PC-9 (cell line): Measurements from ENCODE around the gene GRAPL.
"Not testable (repeated sequence)": the region's sequence is repeated elsewhere in the genome, so short reads cannot be mapped to it uniquely, and the experiment has no call there.

Experiments
- EZH2 ChIP-seq: fragments of 200-600 bp; sonication (generic); IDR thresholded peaks from 2 replicates; pipeline ENCODE4 v1.8.0; 2017; ENCODE audit warnings: antibody characterized with exemption, low read depth
- TF ChIP-seq, protein P1 (sequence below): fragments of 200-600 bp; sonication (generic); conservative IDR thresholded peaks from 2 replicates; pipeline ENCODE4 v1.6.1; 2017; ENCODE audit warnings: mixed run types, antibody characterized with exemption, mild to moderate bottlenecking, moderate library complexity

DNA sequence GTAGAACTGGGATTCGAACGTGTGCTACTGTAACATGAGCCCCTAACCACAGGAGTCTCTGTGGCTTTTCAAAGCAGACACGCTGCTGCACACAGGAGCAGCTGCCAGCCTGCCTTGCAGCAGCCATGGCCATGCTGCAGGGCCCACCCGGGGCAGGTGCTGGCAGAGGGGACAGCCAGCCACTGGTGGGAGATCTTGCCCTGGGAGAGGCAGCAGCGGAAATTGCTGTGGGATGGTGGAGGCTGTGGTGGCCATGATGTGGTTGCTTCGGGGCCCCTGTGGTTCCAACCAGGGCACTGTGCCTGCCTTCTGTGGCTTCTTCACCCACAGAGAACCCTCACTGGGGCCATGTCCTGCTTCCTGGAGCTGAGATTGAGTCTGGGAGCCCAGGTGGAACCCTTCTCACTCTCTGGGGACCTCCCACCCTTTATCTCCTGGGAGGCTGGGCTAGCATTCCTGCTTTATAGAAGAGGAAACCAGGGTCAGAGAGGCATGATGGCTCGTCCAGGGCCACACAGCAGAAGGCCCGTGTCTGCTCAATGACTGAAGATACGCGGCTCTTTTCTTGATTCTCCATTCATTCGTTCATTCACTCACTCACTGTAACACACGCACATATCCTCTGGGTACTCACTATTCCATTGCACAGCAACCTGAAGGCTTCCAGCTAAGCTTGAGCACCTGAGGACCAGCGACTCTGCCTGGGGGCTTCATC lies 37.2 kb upstream of the GRAPL start:
- TF ChIP-seq EZH2, result not testable (repeated sequence)
- TF ChIP-seq, protein P1, sequence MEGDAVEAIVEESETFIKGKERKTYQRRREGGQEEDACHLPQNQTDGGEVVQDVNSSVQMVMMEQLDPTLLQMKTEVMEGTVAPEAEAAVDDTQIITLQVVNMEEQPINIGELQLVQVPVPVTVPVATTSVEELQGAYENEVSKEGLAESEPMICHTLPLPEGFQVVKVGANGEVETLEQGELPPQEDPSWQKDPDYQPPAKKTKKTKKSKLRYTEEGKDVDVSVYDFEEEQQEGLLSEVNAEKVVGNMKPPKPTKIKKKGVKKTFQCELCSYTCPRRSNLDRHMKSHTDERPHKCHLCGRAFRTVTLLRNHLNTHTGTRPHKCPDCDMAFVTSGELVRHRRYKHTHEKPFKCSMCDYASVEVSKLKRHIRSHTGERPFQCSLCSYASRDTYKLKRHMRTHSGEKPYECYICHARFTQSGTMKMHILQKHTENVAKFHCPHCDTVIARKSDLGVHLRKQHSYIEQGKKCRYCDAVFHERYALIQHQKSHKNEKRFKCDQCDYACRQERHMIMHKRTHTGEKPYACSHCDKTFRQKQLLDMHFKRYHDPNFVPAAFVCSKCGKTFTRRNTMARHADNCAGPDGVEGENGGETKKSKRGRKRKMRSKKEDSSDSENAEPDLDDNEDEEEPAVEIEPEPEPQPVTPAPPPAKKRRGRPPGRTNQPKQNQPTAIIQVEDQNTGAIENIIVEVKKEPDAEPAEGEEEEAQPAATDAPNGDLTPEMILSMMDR, result not testable (repeated sequence)
